Upper lobe of right lung (tissue), 1 donor: ENCODE results near the gene PPP1R17. TPM values are rescaled to one million over a fixed set of nuclear protein-coding genes. Genes with fewer than 3 reads are reported as not detected.

Experiments
- ATAC-seq: fragments of 200-7000 bp; cut with Tn5 transposase; one replicate; pipeline ENCODE4 v1.9.1; 2020; ENCODE audit warnings: mild to moderate bottlenecking, moderate library complexity
- DNase-seq: peaks from one replicate; pipeline ENCODE4 v3.0.0-alpha.2; 2020
- H3K27ac ChIP-seq: fragments of 200-600 bp; one replicate; pipeline ENCODE4 v1.8.0; 2022
- H3K27me3 ChIP-seq: fragments of 200-600 bp; one replicate; pipeline ENCODE4 v1.8.0; 2022; ENCODE audit warnings: mild to moderate bottlenecking
- H3K36me3 ChIP-seq: fragments of 200-600 bp; one replicate; pipeline ENCODE4 v1.8.0; 2022
- H3K4me1 ChIP-seq: fragments of 200-600 bp; one replicate; pipeline ENCODE4 v1.8.0; 2022
- H3K4me3 ChIP-seq: fragments of 200-600 bp; one replicate; pipeline ENCODE4 v1.8.0; 2022; ENCODE audit warnings: mild to moderate bottlenecking
- H3K9me3 ChIP-seq: fragments of 200-600 bp; one replicate; pipeline ENCODE4 v1.8.0; 2022
- CTCF ChIP-seq: fragments of 200-600 bp; IDR thresholded peaks from one replicate; pipeline ENCODE4 v1.8.0; 2022; ENCODE audit warnings: antibody characterized with exemption
- intact Hi-C: fragments of 100-400 bp; cut with DNase I; formaldehyde crosslinking; loops from one replicate; pipeline ENCODE4 v1.11.0; 2022
- total RNA-seq: library from RNA; stranded (reverse); fragmentation: NEBNext Ultra II Directional; extraction: Animal tissue kit (Norgen Biotek cat#: 25700); gene quantifications from one replicate; pipeline ENCODE4 v1.2.1, GENCODE V29; 2021
- donor health status: DM: no; HTN: yes; CAD: no; lungs with severe emphysema.

PPP1R17 gene
- total RNA-seq, 1 donor from 2014 or later, result not detected

GRCh38 chr7:31648880-31649279 lies 38.1 kb upstream of the PPP1R17 start:
- no peak for ATAC-seq
- H3K36me3 ChIP-seq, result no peaks in the 10 kb centered on the region
- no peaks in the 10 kb centered on the region for H3K27me3 ChIP-seq
- TF ChIP-seq CTCF, result no peak
- H3K4me3 ChIP-seq, result no peak overlapping the region
- no peak for DNase-seq
- H3K9me3 ChIP-seq, result no peaks in the 10 kb centered on the region
- intact Hi-C loops, result no loop called here
- no peaks in the 10 kb centered on the region for H3K4me1 ChIP-seq
- no peak overlapping the region for H3K27ac ChIP-seq

- Histone ChIP-seq H3K9me3 (no peaks in the 10 kb centered on the region), H3K27me3 (no peaks in the 10 kb centered on the region), H3K27ac (no peak overlapping the region), H3K4me1 (no peaks in the 10 kb centered on the region), H3K36me3 (no peaks in the 10 kb centered on the region), H3K4me3 (no peak overlapping the region)
- TF ChIP-seq CTCF, result no peak
- DNase-seq, result no peak
- ATAC-seq, result no peak
- intact Hi-C loops, result no loop called here
Observed at GRCh38 chr7:31651234-31652062, 35.6 kb upstream of the PPP1R17 start.

- Histone ChIP-seq H3K27ac (no peak overlapping the region), H3K4me3 (no peak overlapping the region), H3K4me1 (no peaks in the 10 kb centered on the region), H3K27me3 (no peaks in the 10 kb centered on the region), H3K36me3 (no peaks in the 10 kb centered on the region), H3K9me3 (no peaks in the 10 kb centered on the region)
- ATAC-seq, result no peak
- no peak for DNase-seq
- TF ChIP-seq CTCF, result no peak
- intact Hi-C loops, result no loop called here
Observed at GRCh38 chr7:31652063-31652326, 35.0 kb upstream of the PPP1R17 start.

- intact Hi-C loops, result no loop called here
- Histone ChIP-seq H3K4me3 (no peak overlapping the region), H3K36me3 (no peaks in the 10 kb centered on the region), H3K9me3 (no peaks in the 10 kb centered on the region), H3K27me3 (no peaks in the 10 kb centered on the region), H3K4me1 (peaks cover 4% of the 10 kb centered on the region), H3K27ac (no peak overlapping the region)
- TF ChIP-seq CTCF, result no peak
- DNase-seq (no peak), ATAC-seq (no peak)
Observed at GRCh38 chr7:31663072-31663471, 23.9 kb upstream of the PPP1R17 start.

- intact Hi-C loops, result no loop called here
- Histone ChIP-seq H3K36me3 (no peaks in the 10 kb centered on the region), H3K9me3 (no peaks in the 10 kb centered on the region), H3K4me3 (no peak overlapping the region), H3K4me1 (peaks cover 4% of the 10 kb centered on the region), H3K27me3 (no peaks in the 10 kb centered on the region), H3K27ac (no peak overlapping the region)
- ATAC-seq (peak; percentile 70), DNase-seq (no peak)
- no peak for TF ChIP-seq CTCF
Observed at GRCh38 chr7:31664890-31665289, 22.1 kb upstream of the PPP1R17 start.

- TF ChIP-seq CTCF, result no peak
- DNase-seq (no peak), ATAC-seq (no peak)
- Histone ChIP-seq H3K36me3 (no peaks in the 10 kb centered on the region), H3K4me1 (peaks cover 4% of the 10 kb centered on the region), H3K27me3 (no peaks in the 10 kb centered on the region), H3K9me3 (no peaks in the 10 kb centered on the region), H3K4me3 (no peak overlapping the region), H3K27ac (no peak overlapping the region)
- intact Hi-C loops, result no loop called here
Observed at GRCh38 chr7:31665546-31665945, 21.5 kb upstream of the PPP1R17 start.
